Epidermal melanocyte (primary cell): Measurements from ENCODE around the gene RAB5B.
"Not testable (repeated sequence)": the region's sequence is repeated elsewhere in the genome, so short reads cannot be mapped to it uniquely, and the experiment has no call there.

ENCODE experiments used
- DNase-seq: peaks from one replicate; pipeline ENCODE4 v3.0.0; 2011; ENCODE audit warnings: low spot score; ENCODE audit not compliant: insufficient read length

The RAB5B gene

GRCh38 chr12:55940065-55940732, 33.7 kb upstream of the RAB5B start:
- DNase-seq: peak; percentile 81

GRCh38 chr12:55942055-55942454, 31.8 kb upstream of the RAB5B start:
- no peak for DNase-seq

- no peak for DNase-seq
These were observed 31.2 kb upstream of the RAB5B start for GRCh38 chr12:55942577-55943136.

- no peak for DNase-seq
These were observed 27.3 kb upstream of the RAB5B start for GRCh38 chr12:55946553-55946952.

- DNase-seq: no peak
These were observed 18.5 kb upstream of the RAB5B start for GRCh38 chr12:55955344-55955743.

- no peak for DNase-seq
These were observed 17.9 kb upstream of the RAB5B start for GRCh38 chr12:55955800-55956508.

- DNase-seq: no peak
These were observed 16.6 kb upstream of the RAB5B start for GRCh38 chr12:55957106-55957859.

GRCh38 chr12:55963760-55964159, 10.1 kb upstream of the RAB5B start:
- DNase-seq: no peak

GRCh38 chr12:55965240-55965639, 8.6 kb upstream of the RAB5B start:
- no peak for DNase-seq

- DNase-seq: peak; percentile 75
These were observed 7.9 kb upstream of the RAB5B start, which contains the start of gene PMEL for GRCh38 chr12:55965941-55966407. Gene PMEL (minus strand): TSS chr12:55966042. CDS start chr12:55966011, 31 bp downstream.

- DNase-seq: peak; percentile 75
These were observed 7.2 kb upstream of the RAB5B start, which contains the start of gene CDK2 for GRCh38 chr12:55966408-55967281. Gene CDK2 (plus strand): TSS chr12:55966830. CDS start chr12:55967009, 179 bp downstream.

GRCh38 chr12:55969356-55969755, 4.5 kb upstream of the RAB5B start:
- DNase-seq: no peak

- DNase-seq: no peak
These were observed 3.1 kb upstream of the RAB5B start for GRCh38 chr12:55970775-55971174.

- no peak for DNase-seq
These were observed 1.8 kb upstream of the RAB5B start for GRCh38 chr12:55972042-55972441.

GRCh38 chr12:55972456-55972855, 1.4 kb upstream of the RAB5B start:
- no peak for DNase-seq

GRCh38 chr12:55972911-55973598, 823 bp upstream of the RAB5B start:
- DNase-seq: no peak

GRCh38 chr12:55974308-55974730, 441 bp downstream of the RAB5B start:
- no peak for DNase-seq

GRCh38 chr12:55978393-55978792, 4.5 kb downstream of the RAB5B start:
- no peak for DNase-seq

- no peak for DNase-seq
These were observed 5.2 kb downstream of the RAB5B start for GRCh38 chr12:55979069-55979468.

GRCh38 chr12:55981882-55982281, 8.0 kb downstream of the RAB5B start:
- not testable (repeated sequence) for DNase-seq
